ENCODE results near the gene MTMR10. TPM values are rescaled to one million over a fixed set of nuclear protein-coding genes. Genes with fewer than 3 reads are reported as not detected.

The MTMR10 gene
- total and polyA plus RNA-seq, 2 experiments from 2014 or later, result 4.3 to 11.3 TPM

DNA sequence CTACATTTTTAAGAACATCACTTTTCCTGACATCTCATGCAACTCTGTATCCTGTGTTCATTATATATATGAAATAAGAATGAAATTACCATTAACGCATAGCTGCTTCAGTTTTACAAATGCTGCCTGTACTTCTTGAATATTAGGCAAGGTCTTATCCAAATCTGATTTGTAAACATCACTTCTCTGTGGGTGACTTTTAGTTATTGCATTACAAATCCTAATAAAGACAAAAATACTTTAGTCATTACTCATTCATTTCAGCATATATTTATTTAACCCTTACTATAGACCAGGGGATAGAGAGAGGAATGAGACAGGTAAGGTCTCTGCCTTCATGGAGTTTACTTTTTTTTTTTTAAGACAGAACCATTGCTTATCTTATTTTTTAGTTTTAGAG is 36.8 kb downstream of the MTMR10 start:
- Histone ChIP-seq H4K20me1 (replicated peaks; ENCODE audit: insufficient read depth) (no peaks in the 10 kb centered on the region), H3K4me1 (ENCODE audit: insufficient read depth) (no peaks in the 10 kb centered on the region)
- H3K36me3 Mint-ChIP-seq (ENCODE audit: low read depth), result peaks cover 59% of the 10 kb centered on the region

DNA sequence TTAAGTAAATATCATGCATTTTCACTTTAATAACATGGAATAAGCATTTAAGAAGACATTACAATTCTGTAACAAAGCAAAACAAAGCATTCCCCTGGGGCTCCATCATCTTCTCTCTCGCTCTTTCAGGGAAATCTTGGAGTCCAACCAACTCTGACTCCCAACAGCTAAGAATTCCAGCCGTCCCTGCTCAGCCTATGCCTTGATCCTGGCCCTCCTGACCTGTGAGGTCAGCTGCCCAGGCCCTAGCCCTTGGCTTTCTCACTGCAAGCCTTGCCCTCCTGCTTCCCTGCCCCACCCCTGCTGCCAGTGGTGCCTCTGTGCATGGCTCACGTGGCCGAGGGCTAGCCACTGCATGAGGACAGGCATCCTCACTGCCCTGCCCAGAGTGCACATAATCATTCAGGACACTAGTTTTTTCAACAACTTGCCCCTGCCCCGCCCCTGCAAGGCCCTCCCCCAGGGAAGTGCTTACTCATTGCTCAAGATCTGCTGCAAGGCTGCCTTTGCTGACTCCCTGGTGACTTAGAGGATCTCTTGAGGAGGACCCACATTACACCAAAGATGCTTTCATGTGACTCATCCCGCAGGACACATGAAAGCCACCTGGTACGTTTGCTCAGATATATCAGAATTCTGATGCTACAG is 37.6 kb downstream of the MTMR10 start:
- DNase-seq (ENCODE audit: low spot score), result no peak
- no peaks in the 10 kb centered on the region for H4K20me1 ChIP-seq (replicated peaks; ENCODE audit: insufficient read depth)
- H3K9me3 Mint-ChIP-seq, result peaks cover 3% of the 10 kb centered on the region; the same call in 2 of the 3 replicates
- no peaks in the 10 kb centered on the region for H3K27me3 ChIP-seq (ENCODE audit: insufficient read depth)
- H2AFZ ChIP-seq, result no peak overlapping the region
- no peaks in the 10 kb centered on the region for H3K9me2 ChIP-seq (ENCODE audit: insufficient read depth)
- TF ChIP-seq EZH2phosphoT487 (IDR thresholded peaks at IDR 0.05; ENCODE audit: unreplicated experiment) (no peak), JUNB (IDR thresholded peaks at IDR 0.05; ENCODE audit: unreplicated experiment) (no peak), ZNF462 (CRISPR knock-in tag; IDR thresholded peaks at IDR 0.05) (no peak), STAT1 (IDR thresholded peaks at IDR 0.05; ENCODE audit: unreplicated experiment) (no peak), CREB1 (CRISPR knock-in tag; IDR thresholded peaks at IDR 0.05; ENCODE audit: low read depth) (no peak)
- TF ChIP-seq, protein P1, sequence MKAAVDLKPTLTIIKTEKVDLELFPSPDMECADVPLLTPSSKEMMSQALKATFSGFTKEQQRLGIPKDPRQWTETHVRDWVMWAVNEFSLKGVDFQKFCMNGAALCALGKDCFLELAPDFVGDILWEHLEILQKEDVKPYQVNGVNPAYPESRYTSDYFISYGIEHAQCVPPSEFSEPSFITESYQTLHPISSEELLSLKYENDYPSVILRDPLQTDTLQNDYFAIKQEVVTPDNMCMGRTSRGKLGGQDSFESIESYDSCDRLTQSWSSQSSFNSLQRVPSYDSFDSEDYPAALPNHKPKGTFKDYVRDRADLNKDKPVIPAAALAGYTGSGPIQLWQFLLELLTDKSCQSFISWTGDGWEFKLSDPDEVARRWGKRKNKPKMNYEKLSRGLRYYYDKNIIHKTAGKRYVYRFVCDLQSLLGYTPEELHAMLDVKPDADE (IDR thresholded peaks at IDR 0.05), result no peak
- H3K4me3 ChIP-seq, result no peak overlapping the region
- no peak overlapping the region for H3K4me2 ChIP-seq
- H3K36me3 Mint-ChIP-seq (ENCODE audit: low read depth), result peaks cover 67% of the 10 kb centered on the region
- no peaks in the 10 kb centered on the region for H3K79me2 ChIP-seq (replicated peaks; ENCODE audit: insufficient read depth)
- H3K36me3 ChIP-seq (ENCODE audit: insufficient read depth), result peaks cover 22% of the 10 kb centered on the region
- H3K4me1 ChIP-seq (ENCODE audit: insufficient read depth), result no peaks in the 10 kb centered on the region
- H3K27ac Mint-ChIP-seq, result peak overlapping the region; percentile 89
- H3K4me1 Mint-ChIP-seq, result peaks cover 6% of the 10 kb centered on the region; the same call in 2 of the 3 replicates
- no peaks in the 10 kb centered on the region for H3F3A ChIP-seq (replicated peaks; ENCODE audit: low read depth)
- H3K27me3 Mint-ChIP-seq (ENCODE audit: insufficient read depth, low read depth, poor library complexity), result peaks cover 8% of the 10 kb centered on the region
- no peak overlapping the region for H3K27ac ChIP-seq (ENCODE audit: low read depth)
- ATAC-seq, result no peak; the same call in 1 of the 3 replicates
- H3K4me3 Mint-ChIP-seq, result no peak overlapping the region

More for the DNA sequence above, 36.8 kb downstream of the MTMR10 start:
- ATAC-seq, result no peak
- no peak for TF ChIP-seq JUNB (IDR thresholded peaks at IDR 0.05; ENCODE audit: unreplicated experiment)
- TF ChIP-seq, protein P2, sequence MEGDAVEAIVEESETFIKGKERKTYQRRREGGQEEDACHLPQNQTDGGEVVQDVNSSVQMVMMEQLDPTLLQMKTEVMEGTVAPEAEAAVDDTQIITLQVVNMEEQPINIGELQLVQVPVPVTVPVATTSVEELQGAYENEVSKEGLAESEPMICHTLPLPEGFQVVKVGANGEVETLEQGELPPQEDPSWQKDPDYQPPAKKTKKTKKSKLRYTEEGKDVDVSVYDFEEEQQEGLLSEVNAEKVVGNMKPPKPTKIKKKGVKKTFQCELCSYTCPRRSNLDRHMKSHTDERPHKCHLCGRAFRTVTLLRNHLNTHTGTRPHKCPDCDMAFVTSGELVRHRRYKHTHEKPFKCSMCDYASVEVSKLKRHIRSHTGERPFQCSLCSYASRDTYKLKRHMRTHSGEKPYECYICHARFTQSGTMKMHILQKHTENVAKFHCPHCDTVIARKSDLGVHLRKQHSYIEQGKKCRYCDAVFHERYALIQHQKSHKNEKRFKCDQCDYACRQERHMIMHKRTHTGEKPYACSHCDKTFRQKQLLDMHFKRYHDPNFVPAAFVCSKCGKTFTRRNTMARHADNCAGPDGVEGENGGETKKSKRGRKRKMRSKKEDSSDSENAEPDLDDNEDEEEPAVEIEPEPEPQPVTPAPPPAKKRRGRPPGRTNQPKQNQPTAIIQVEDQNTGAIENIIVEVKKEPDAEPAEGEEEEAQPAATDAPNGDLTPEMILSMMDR (conservative IDR thresholded peaks at IDR 0.05; ENCODE audit: low read depth in 2 of 2), result no peak
- TF ChIP-seq CREB1 (CRISPR knock-in tag; IDR thresholded peaks at IDR 0.05; ENCODE audit: low read depth), result no peak
- TF ChIP-seq POLR2AphosphoS5 (IDR thresholded peaks at IDR 0.05; ENCODE audit: low read depth), result no peak
- H3K79me2 ChIP-seq (replicated peaks; ENCODE audit: insufficient read depth), result no peaks in the 10 kb centered on the region
- Mint-ChIP-seq H3K4me1 (peaks cover 6% of the 10 kb centered on the region; the same call in 2 of the 3 replicates), H3K9me3 (no peaks in the 10 kb centered on the region; the same call in 2 of the 3 replicates), H3K4me3 (no peak overlapping the region), H3K27ac (no peak overlapping the region), H3K27me3 (ENCODE audit: insufficient read depth, low read depth, poor library complexity) (peaks cover 8% of the 10 kb centered on the region)
- no peak overlapping the region for H2AFZ ChIP-seq
- no peak for DNase-seq (ENCODE audit: low spot score)
- no peak overlapping the region for H3K4me3 ChIP-seq
- peaks cover 15% of the 10 kb centered on the region for H3K36me3 ChIP-seq (ENCODE audit: insufficient read depth)
- no peaks in the 10 kb centered on the region for H3K27me3 ChIP-seq (ENCODE audit: insufficient read depth)
- H3K27ac ChIP-seq (ENCODE audit: low read depth), result no peak overlapping the region
- H3F3A ChIP-seq (replicated peaks; ENCODE audit: low read depth), result no peaks in the 10 kb centered on the region
- H3K4me2 ChIP-seq, result no peak overlapping the region
- no peaks in the 10 kb centered on the region for H3K9me2 ChIP-seq (ENCODE audit: insufficient read depth)
